Measurements from ENCODE around the gene SVOP.

DNA sequence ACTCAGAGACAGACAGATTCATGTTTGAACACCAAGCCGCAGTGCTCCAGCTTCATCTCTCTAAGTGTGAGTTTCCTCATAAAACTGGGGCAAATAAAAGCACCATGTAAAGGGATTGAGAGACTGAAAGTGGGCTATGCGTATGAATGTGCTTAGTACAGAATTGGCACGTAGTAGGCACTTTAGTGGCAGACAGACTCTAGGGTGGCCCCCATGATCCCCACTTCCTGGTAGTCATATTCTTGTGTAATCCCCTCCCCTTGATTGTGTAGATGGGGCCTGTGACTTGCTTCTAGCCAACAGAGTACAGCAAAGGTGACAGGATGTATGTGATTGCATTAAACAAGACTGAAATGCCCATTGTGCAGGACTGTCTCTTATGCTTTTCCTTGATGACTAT is 98.0 kb downstream of the SVOP start:
- TF ChIP-seq, protein P1, sequence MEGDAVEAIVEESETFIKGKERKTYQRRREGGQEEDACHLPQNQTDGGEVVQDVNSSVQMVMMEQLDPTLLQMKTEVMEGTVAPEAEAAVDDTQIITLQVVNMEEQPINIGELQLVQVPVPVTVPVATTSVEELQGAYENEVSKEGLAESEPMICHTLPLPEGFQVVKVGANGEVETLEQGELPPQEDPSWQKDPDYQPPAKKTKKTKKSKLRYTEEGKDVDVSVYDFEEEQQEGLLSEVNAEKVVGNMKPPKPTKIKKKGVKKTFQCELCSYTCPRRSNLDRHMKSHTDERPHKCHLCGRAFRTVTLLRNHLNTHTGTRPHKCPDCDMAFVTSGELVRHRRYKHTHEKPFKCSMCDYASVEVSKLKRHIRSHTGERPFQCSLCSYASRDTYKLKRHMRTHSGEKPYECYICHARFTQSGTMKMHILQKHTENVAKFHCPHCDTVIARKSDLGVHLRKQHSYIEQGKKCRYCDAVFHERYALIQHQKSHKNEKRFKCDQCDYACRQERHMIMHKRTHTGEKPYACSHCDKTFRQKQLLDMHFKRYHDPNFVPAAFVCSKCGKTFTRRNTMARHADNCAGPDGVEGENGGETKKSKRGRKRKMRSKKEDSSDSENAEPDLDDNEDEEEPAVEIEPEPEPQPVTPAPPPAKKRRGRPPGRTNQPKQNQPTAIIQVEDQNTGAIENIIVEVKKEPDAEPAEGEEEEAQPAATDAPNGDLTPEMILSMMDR (IDR thresholded peaks at IDR 0.05; ENCODE audit: low read depth, low read length), result no peak
- no peak for TF ChIP-seq EZH2phosphoT487 (IDR thresholded peaks at IDR 0.05; ENCODE audit: low read depth)
